ENCODE data around the gene GLYR1. TPM values are rescaled to one million over a fixed set of nuclear protein-coding genes. Genes with fewer than 3 reads are reported as not detected.

The GLYR1 gene
- total and polyA plus RNA-seq, 9 of the 15 experiments (the other 6 are each of a cell fraction or from before 2014, with no cell fraction given): 6.7 to 99.2 (median 60.2) TPM

DNA sequence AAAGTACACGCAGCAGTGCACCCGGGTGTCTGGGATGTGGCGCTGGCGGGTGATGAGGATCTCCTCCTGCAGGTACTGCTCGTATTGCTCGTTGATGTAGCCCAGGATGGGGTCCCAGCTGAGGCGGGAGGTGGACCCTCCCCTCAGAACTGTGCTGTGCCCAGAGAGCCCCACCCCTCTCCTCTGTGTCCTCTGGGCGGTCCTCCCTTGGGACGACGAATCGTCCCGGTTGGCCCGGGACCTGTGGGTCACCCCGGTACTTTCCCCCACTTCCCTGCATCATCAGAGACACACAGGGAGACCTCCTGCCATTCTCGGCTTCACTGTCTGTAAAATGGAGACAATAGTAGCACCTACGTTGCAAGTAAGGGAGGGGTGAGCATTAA, 63.1 kb downstream of the GLYR1 start:
- Histone ChIP-seq H3K9me1 (ENCODE audit: control insufficient read depth, insufficient read depth, low read length) (no peaks in the 10 kb centered on the region), H2AFZ (ENCODE audit: low read depth, low read length) (no peak overlapping the region), H3K4me3 (no peak overlapping the region), H4K20me1 (replicated peaks; ENCODE audit: control insufficient read depth, insufficient read depth, low read length) (no peaks in the 10 kb centered on the region), H3K4me1 (replicated peaks in 1 of 2; ENCODE audit: control insufficient read depth in 2 of 2, insufficient read depth in 2 of 2, low read length in 2 of 2) (peaks cover 19 to 26% of the 10 kb centered on the region in 2 experiments; a peak in 4 of 5 replicates), H3K27ac (ENCODE audit: extremely low read depth, low read depth, low read length) (no peak overlapping the region), H3K79me2 (ENCODE audit: control insufficient read depth, insufficient read depth, low read length) (no peaks in the 10 kb centered on the region), H3K9me3 (replicated peaks; ENCODE audit: control insufficient read depth, insufficient read depth, low read depth, low read length) (no peaks in the 10 kb centered on the region), H3K36me3 (ENCODE audit: control insufficient read depth, insufficient read depth, low read length) (no peaks in the 10 kb centered on the region), H3K9ac (ENCODE audit: insufficient read depth in 1 of 2, low read depth in 2 of 2, low read length in 2 of 2) (no peak overlapping the region), H3K4me2 (ENCODE audit: insufficient read depth, low read length) (no peak overlapping the region), H3K27me3 (ENCODE audit: control insufficient read depth in 2 of 2, insufficient read depth in 2 of 2, low read length in 2 of 2) (no peaks in the 10 kb centered on the region)
- 55% methylated on average over 16 of the region's 16 CpGs for WGBS (ENCODE audit: insufficient coverage, low coverage, missing lambda C conversion rate)
- FAIRE-seq (no peak), ATAC-seq (no peak), DNase-seq (ENCODE audit: extremely low read depth in 1 of 4, low spot score in 3 of 4) (no peak)
- BruUV-seq (replicated peaks): no TSS peak
- intact Hi-C loops (cut with micrococcal nuclease) (no loop called here), in situ Hi-C loops (cut with MboI) (no loop called here)
- TF ChIP-seq ZNF589 (CRISPR knock-in tag; IDR thresholded peaks at IDR 0.05; ENCODE audit: low read depth): no peak
- no peak for TF ChIP-seq TEAD2 (tag; IDR thresholded peaks at IDR 0.05)
- TF ChIP-seq, protein P1, sequence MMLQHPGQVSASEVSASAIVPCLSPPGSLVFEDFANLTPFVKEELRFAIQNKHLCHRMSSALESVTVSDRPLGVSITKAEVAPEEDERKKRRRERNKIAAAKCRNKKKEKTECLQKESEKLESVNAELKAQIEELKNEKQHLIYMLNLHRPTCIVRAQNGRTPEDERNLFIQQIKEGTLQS (IDR thresholded peaks at IDR 0.05): no peak
- TF ChIP-seq, protein P1 (CRISPR knock-in tag; conservative IDR thresholded peaks at IDR 0.05): no peak
- TF ChIP-seq ZNF77 (CRISPR knock-in tag; IDR thresholded peaks at IDR 0.05): no peak
- TF ChIP-seq MECOM (CRISPR knock-in tag; IDR thresholded peaks at IDR 0.05): no peak
- no peak for TF ChIP-seq PURB (CRISPR knock-in tag; IDR thresholded peaks at IDR 0.05; ENCODE audit: low read depth)
- no peak for TF ChIP-seq ZNF696 (CRISPR knock-in tag; conservative IDR thresholded peaks at IDR 0.05)
- TF ChIP-seq MYNN (IDR thresholded peaks at IDR 0.05): no peak
- TF ChIP-seq MYNN (CRISPR knock-in tag; IDR thresholded peaks at IDR 0.05): no peak
- no peak for TF ChIP-seq SMAD2 (IDR thresholded peaks at IDR 0.05; ENCODE audit: low read depth, low read length)
- no peak for TF ChIP-seq SRSF9 (IDR thresholded peaks at IDR 0.05; ENCODE audit: borderline replicate concordance, low read depth, low read length)
- ChIA-PET CTCF (ENCODE audit: low intra/inter-chr PET ratio) (no interaction called here), POLR2A (no interaction called here)

Data from K562 (cell line).